HTERT RPE-1 (cell line): ENCODE results near the gene JUND.

Experiments
- in situ Hi-C: fragments of 300-500 bp; cut with MboI; formaldehyde crosslinking; loops from 4 replicates; pipeline ENCODE4 v1.14.3; 2020; ENCODE audit warnings: low sequenced_read_pairs

JUND gene

DNA sequence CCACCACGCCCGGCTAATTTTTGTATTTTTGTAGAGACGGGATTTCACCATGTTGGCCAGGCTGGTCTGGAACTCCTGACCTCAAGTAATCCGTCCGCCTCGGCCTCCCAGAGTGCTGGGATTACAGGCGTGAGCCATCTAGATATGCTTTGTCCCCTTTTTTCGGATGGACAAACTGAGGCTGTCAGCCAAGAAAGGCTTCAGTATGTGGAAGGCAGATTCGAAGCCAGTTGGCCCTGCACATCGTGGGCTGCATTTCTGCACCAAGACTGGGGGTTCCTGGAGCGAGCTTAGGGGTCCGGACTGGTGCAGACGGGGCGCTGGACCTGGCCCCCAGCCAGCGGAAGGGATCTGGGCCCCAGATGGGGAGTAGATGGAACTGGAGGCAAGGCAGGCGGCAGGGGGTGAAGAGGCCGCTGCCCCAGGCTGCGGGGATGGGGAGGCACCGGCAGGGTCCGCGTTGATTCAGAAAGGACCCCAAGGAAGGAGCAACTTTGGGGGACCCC lies 9.7 kb upstream of the JUND start:
- in situ Hi-C loops, result no loop called here

DNA sequence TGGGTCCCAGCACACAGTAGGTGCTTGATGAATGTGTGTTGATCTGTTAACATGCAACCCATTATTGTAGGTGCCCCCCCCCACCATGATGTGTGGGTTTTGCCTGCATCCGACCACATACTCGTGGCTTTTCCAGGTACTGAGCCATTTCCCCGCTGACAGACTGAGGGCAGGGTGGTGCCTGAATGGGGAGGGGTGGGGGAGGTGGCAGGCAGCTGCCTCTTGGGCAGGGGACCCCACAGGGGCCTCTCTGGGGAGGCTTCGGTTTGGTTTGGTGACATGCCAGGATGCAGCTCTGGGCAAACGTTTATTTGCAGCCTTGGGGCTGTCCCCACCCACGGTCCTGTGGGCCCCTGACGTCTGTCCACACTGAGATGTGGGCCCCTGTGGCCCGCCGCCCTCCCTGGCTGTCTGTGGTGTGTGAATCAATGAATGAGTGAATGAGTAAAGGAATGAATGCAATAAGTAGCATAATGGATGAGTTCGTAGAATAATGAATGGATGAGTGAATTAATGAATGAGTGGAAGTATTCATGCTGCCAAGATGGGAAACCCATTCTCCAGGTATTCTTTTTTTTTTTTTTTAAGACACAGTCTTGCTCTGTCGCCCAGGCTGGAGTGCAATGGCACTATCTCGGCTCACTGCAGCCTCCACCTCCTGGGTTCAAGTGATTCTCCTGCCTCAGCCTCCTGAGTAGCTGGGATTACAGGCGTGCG lies 9.0 kb upstream of the JUND start:
- in situ Hi-C loops, result no loop called here

DNA sequence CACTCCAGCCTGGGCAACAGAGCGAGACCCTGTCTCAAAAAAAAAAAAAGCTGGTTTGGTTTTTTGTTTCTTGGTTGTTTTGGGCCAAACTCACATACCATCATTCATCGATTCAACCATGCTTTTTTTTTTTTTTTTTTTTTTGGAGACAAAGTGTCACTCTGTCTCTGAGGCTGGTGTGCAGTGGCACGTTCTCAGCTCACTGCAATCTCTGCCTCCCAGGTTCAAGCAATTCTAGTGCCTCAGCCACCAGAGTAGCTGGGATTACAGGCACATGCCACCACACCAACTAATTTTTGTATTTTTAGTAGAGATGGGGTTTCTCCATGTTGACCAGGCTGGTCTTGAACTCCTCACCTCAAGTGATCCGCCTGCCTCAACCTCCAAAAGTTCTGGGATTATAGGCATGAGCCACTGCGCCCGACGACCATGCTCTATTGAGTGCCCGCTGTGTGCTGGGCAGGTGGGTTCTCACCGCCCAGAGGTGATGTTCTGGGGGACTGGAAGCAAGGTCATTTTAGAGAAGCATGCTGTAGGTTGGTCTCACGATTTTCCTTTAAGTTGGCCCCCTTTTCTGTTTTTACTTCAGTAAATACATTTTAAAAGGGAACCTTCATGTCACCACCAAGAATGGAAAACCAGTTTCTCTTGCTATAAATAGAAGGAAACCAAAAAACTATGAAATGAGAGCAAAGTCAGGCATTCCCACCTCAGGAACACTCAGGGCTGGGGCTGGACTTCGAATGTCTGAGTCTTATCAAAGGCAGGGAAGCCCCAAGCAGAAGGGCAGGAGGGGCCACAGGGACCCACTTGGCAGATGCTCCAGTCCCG lies 8.3 kb upstream of the JUND start:
- in situ Hi-C loops, result no loop called here

DNA sequence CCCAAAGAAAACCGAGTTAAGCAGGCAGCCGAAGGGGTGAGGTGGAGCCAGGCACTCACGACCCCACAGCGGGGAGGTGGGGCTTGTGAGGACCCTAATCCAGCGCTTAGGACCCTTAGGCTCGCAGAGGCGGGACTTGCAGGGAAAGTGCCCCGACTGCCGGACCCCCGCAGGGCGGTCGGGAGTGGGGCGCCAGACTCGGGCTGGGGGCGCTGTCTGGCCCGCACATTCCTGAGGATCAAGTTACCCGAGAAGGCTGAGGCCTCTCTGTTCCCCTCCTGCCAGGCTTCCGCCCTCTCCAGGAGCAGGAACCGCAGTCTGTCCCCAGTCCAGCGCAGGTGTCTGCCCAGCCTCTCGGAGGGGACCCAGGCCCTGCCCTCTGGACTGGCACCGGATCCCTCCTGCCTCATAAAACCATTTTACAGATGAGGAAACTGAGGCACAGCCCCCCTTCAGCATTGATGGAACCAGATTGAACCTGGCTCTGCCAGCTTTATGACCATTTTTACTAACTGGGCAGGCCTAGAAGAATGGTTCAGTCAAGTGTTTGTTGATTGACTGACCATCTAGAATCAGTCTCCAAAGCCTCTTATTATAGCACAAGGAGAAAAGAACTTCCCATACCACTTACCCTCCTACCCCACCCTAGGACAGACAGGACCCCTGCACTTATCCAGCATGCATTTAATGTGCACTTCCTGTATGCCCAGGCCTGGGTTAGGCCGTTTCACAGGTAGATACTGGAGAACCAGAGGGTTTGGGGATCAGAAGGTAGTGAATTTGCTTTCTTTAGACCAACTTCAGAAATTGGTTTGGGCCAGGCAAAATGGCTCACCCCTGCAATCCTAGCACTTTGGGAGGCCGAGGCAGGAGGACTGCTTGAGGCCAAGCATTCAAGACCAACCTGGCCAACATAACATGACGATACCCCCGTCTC lies 6.7 kb upstream of the JUND start:
- in situ Hi-C loops, result no loop called here

GRCh38 chr19:18286973-18287635 lies 5.7 kb upstream of the JUND start:
- in situ Hi-C loops, result no loop called here

DNA sequence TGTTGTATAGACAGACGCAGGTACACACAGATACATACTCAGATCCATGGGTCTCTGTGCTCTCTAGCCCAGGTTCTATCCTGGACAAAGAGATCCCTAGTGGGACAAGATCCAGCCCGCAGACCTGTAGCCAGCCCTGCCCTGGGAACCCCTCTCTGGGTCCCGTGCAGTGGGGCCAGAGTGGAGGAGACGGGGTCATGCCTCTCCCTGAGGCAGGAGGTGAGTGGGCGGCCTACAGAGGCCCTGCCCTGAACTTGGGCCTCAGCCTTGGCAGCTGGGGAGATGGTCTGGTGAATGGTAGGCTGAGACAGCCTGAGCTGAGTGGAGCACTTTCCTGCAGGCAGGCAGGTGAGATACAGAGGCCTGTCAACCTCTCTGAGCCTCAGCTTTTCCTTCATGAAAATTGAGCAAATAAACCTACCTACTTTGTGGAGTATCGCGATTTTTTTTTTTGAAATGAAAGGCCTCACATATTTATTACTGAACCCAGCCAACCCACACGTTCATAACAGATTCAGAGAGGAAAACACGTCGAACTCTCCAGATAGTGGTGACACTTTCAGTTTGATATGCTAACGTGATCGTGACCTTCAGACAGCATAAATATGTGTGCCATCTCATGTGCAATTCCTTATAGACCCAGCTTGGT lies 3.4 kb upstream of the JUND start:
- in situ Hi-C loops, result no loop called here

DNA sequence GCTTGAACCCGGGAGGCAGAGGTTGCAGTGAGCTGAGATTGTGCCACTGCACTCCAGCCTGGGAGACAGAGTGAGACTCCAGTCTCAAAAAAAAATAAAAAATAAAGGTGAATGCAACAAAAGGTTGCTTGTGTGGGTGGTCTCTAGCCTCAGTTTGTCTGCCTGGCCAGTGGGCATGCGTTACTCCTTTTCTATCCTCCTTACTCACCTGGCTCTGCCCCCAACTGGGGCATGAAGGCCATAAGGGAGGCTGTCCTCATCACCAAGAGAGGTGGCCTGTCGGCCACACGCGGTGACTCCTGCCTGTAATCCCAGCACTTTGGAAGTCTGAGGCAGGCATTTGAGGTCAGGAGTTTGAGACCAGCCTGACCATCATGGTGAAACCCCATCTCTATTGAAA lies 1.9 kb upstream of the JUND start:
- in situ Hi-C loops, result no loop called here

DNA sequence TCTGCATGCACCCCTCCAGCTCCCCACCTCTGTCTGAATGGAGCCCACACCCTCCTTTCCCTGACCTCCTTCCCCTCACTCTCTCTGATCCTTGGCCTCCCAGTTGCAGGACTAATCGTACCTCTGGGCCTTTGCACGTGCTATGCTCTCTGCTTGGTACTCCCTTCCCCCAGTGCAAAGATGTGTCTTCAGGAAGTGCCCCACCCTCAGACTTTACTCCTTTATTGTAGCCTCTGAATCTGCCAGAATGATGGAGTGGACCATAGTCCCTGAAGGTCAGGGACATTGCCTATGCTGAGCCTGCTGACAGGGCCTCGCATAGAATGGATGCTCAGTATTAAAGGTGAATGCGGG lies 1.3 kb upstream of the JUND start:
- in situ Hi-C loops, result no loop called here

DNA sequence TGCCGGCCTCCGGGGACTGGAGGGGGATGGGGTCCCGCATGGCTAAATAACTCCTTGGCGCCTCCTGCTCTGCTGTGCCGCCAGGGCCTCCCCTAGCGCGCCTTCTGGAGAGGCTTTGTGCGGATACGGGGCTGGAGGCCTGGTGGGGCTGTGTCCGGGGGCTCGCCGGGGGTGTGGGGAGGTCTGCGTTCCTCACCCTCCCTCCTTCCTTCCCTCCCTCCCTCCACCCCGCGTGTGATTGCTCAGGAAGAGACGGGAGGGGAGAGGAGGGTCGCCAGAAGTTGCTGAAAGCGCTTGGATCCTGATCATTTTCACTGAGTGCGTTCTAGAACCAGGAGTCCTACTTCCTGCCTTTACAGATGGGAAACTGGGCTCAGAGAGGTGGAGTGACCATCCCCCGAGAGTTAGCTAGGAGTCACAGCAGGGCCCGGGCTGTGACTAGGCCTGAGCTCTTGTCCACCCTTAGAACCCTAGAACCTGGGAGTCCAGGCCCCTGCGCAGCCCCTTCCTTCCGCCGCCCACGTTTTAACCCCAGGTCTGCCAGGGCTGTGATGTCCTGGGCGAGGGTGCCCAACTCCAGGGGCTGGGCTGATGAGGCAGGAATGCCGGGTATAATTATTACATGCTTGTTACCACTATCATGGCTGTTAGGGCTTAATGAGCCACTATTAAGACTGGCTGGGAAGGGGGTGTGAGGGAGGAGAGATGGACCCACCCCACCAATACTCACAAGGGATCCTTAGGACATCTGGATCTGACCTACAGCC lies 782 bp upstream of the JUND start:
- in situ Hi-C loops, result no loop called here

DNA sequence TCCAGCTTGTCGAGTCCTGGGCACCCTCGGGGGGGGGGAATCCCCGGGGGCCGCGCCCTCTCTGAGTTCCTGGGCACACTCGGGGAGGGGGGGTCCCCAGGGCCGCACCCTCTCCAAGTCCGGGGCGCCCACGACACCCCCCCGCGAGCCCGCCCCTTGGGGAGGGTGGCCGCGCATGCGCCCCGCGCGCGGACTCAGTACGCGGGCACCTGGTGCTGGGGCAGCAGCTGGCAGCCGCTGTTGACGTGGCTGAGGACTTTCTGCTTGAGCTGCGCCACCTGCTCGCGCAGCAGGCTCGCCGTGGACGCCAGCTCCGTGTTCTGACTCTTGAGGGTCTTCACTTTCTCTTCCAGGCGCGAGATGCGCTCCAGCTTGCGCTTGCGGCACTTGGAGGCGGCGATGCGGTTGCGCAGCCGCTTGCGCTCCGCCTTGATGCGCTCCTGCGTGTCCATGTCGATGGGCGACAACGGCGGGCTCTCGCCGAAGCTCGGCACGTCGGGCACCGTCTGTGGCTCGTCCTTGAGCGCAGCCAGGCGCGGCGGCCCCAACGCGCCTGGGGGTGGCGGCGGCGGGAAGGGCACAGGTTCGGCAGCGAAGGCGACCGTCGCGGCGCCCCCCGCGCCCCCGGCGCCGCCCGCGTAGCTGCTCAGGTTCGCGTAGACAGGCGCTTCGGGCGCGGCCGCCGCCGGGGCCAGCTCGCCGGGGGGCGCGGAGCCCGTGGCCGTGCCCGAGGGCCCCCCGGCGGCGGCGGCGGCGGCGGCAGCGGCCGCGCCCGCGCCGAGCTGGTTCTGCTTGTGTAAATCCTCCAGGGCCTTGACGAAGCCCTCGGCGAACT lies 958 bp downstream of the JUND start:
- in situ Hi-C loops, result no loop called here

GRCh38 chr19:18279516-18280246 lies 1.7 kb downstream of the JUND start:
- in situ Hi-C loops, result no loop called here

GRCh38 chr19:18279266-18279515 lies 2.2 kb downstream of the JUND start:
- in situ Hi-C loops, result no loop called here

GRCh38 chr19:18278521-18279265 lies 2.7 kb downstream of the JUND start:
- in situ Hi-C loops, result no loop called here

GRCh38 chr19:18274781-18275356 lies 6.6 kb downstream of the JUND start:
- in situ Hi-C loops, result no loop called here

GRCh38 chr19:18274219-18274780 lies 7.1 kb downstream of the JUND start, which contains the start of gene IQCN:
TSS of gene IQCN (minus strand) at chr19:18274452. CDS start at chr19:18269478, 4,974 bp downstream.
- in situ Hi-C loops, result no loop called here

- in situ Hi-C loops, result no loop called here
Observed at GRCh38 chr19:18273561-18274218, 7.7 kb downstream of the JUND start.
